Mesendoderm (in vitro differentiated cells): ENCODE measurements around the gene ADGRF1.

Experiments used
- DNase-seq: peaks from one replicate; pipeline ENCODE4 v3.0.0; 2013
- H2AK5ac ChIP-seq: 2 replicates; pipeline ENCODE4 v1.6.1; 2013; ENCODE audit warnings: low read length, inconsistent platforms
- H2BK120ac ChIP-seq: 2 replicates; pipeline ENCODE4 v1.6.1; 2013; ENCODE audit warnings: low read depth, mild to moderate bottlenecking, low read length, moderate library complexity, mixed read lengths
- H2BK15ac ChIP-seq: replicated peaks from 2 replicates; pipeline ENCODE4 v1.6.1; 2013; ENCODE audit warnings: low read depth, mild to moderate bottlenecking, moderate library complexity
- H2BK5ac ChIP-seq: 2 replicates; pipeline ENCODE4 v1.6.1; 2013; ENCODE audit warnings: low read length, inconsistent platforms
- H3K18ac ChIP-seq: 2 replicates; pipeline ENCODE4 v1.6.1; 2013; ENCODE audit warnings: mild to moderate bottlenecking, low read length, mixed read lengths
- H3K23ac ChIP-seq: one replicate; pipeline ENCODE4 v1.6.1; 2013; ENCODE audit warnings: low read length
- H3K27ac ChIP-seq: 2 replicates; pipeline ENCODE4 v1.5.1; 2013; ENCODE audit warnings: low read depth, mild to moderate bottlenecking, inconsistent platforms, low read length, moderate library complexity
- H3K27me3 ChIP-seq: 2 replicates; pipeline ENCODE4 v1.6.1; 2013; ENCODE audit warnings: low read length, control low read depth, mild to moderate bottlenecking, inconsistent platforms; ENCODE audit not compliant: insufficient read depth, poor library complexity
- H3K36me3 ChIP-seq: 2 replicates; pipeline ENCODE4 v1.6.1; 2013; ENCODE audit warnings: low read length, inconsistent platforms; ENCODE audit not compliant: control insufficient read depth, insufficient read depth
- H3K4ac ChIP-seq: one replicate; pipeline ENCODE4 v1.6.1; 2013; ENCODE audit warnings: low read depth, mild to moderate bottlenecking, low read length, moderate library complexity
- H3K4me1 ChIP-seq: 2 replicates; pipeline ENCODE4 v1.6.1; 2013; ENCODE audit warnings: low read depth, low read length, inconsistent platforms; ENCODE audit not compliant: control insufficient read depth
- H3K4me2 ChIP-seq: 2 replicates; pipeline ENCODE4 v1.6.1; 2013; ENCODE audit warnings: low read length
- H3K4me3 ChIP-seq: 2 replicates; pipeline ENCODE4 v1.5.1; 2013; ENCODE audit warnings: mild to moderate bottlenecking, low read length
- H3K56ac ChIP-seq: one replicate; pipeline ENCODE4 v1.6.1; 2013; ENCODE audit warnings: low read length
- H3K79me1 ChIP-seq: 2 replicates; pipeline ENCODE4 v1.6.1; 2013; ENCODE audit warnings: low read length, inconsistent platforms
- H3K79me2 ChIP-seq: 2 replicates; pipeline ENCODE4 v1.6.1; 2013; ENCODE audit warnings: mild to moderate bottlenecking, low read length; ENCODE audit not compliant: control insufficient read depth, insufficient read depth
- H3K9ac ChIP-seq: 2 replicates; pipeline ENCODE4 v1.6.1; 2013; ENCODE audit warnings: low read length, inconsistent platforms
- H4K5ac ChIP-seq: one replicate; pipeline ENCODE4 v1.6.1; 2013; ENCODE audit warnings: low read length
- H4K8ac ChIP-seq: one replicate; pipeline ENCODE4 v1.6.1; 2013; ENCODE audit warnings: low read depth, mild to moderate bottlenecking, control low read depth, low read length, moderate library complexity
- WGBS: extraction: QIAGEN DNeasy Blood & Tissue Kit; methylation state at CpG from one replicate; pipeline ENCODE4 v1.1.7; 2013; ENCODE audit warnings: low lambda C conversion rate, missing lambda C conversion rate; ENCODE audit not compliant: insufficient coverage; ENCODE audit errors: extremely low coverage; 5-methylcytosine and 5-hydroxymethylcytosine counted together

The ADGRF1 gene

DNA sequence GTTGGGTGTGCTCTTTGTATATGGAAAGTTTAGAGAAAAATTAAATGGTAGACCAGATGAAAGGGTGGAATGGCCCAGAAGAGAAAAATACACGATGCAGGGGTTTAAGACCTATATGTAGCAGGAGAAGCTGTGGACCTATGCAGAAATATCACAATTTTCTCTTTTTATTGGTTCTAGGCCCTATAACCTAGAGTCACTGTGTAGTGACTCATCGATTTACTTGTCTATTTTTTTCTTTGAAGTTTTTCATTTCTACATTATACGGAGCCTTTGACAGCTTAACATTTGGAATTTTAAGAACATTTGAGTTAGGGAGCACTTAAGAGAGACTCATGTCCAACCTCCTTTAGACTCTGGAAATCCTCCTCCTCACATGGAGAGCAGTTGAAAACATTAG is 28.3 kb upstream of the ADGRF1 start:
- WGBS: no CpG with 5 or more reads among the region's 3 CpGs

DNA sequence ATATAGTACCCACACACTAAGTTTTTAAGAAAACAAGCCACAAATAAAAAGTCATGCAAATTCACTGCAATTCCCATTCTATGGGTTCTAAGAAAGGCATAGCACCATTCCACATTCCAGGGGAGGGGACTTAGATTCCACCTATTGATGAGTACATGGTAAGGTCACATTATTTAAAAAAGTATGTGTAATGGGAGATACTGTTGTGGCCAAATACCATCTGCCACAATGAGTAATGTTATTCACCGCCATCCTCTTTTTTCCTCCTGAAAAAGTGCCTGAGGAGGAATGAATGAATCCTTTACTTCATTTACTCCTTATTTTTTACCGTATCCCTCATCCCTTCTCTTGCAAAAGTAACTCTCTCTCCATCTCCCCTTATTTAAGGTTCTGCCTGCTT is 27.0 kb upstream of the ADGRF1 start:
- Histone ChIP-seq H3K79me1 (no peaks in the 10 kb centered on the region), H3K4me2 (no peak overlapping the region), H3K4me3 (no peak overlapping the region), H3K18ac (no peak overlapping the region), H3K23ac (no peak overlapping the region), H2BK5ac (no peak overlapping the region), H3K9ac (no peak overlapping the region), H3K27ac (no peak overlapping the region), H3K27me3 (no peaks in the 10 kb centered on the region), H3K79me2 (no peaks in the 10 kb centered on the region), H2BK15ac (no peak overlapping the region), H4K5ac (no peak overlapping the region), H3K4me1 (no peaks in the 10 kb centered on the region), H3K4ac (no peak overlapping the region), H2AK5ac (no peak overlapping the region), H4K8ac (no peak overlapping the region), H2BK120ac (no peak overlapping the region), H3K36me3 (no peaks in the 10 kb centered on the region), H3K56ac (no peak overlapping the region)
- DNase-seq: no peak
- WGBS: no CpG with 5 or more reads among the region's 2 CpGs

More for the DNA sequence above, 28.3 kb upstream of the ADGRF1 start:
- Histone ChIP-seq H4K8ac (no peak overlapping the region), H3K18ac (no peak overlapping the region), H4K5ac (no peak overlapping the region), H3K79me2 (no peaks in the 10 kb centered on the region), H3K9ac (no peak overlapping the region), H3K4me3 (no peak overlapping the region), H2BK5ac (no peak overlapping the region), H3K56ac (no peak overlapping the region), H3K79me1 (no peaks in the 10 kb centered on the region), H3K36me3 (no peaks in the 10 kb centered on the region), H2BK120ac (no peak overlapping the region), H3K27me3 (no peaks in the 10 kb centered on the region), H3K27ac (no peak overlapping the region), H3K4ac (no peak overlapping the region), H3K4me1 (no peaks in the 10 kb centered on the region), H3K4me2 (no peak overlapping the region), H2AK5ac (no peak overlapping the region), H2BK15ac (no peak overlapping the region), H3K23ac (no peak overlapping the region)
- DNase-seq: no peak

DNA sequence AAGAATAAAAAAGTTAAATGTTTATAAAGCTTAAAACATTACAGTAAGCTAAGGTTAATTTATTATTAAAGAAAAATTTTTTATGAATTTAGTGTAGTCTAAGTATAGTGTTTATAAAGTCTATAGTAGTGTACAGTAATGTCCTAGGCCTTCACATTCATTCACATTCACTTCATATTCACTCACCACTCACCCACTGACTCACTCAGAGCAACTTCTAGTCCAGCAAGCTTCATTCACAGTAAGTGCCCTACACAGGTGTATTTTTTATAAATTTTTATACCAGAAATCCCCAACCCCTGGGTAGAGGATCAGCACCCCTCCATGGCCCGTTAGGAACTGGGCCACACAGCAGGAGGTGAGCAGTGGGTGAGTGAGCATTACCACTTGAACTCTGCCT is 24.3 kb upstream of the ADGRF1 start:
- H3K79me2 ChIP-seq: no peaks in the 10 kb centered on the region
- no peak overlapping the region for H4K8ac ChIP-seq
- no peaks in the 10 kb centered on the region for H3K36me3 ChIP-seq
- no peak overlapping the region for H2BK120ac ChIP-seq
- H3K4me3 ChIP-seq: no peak overlapping the region
- no peak overlapping the region for H2BK5ac ChIP-seq
- WGBS: no CpG with 5 or more reads among the region's 1 CpG
- H4K5ac ChIP-seq: no peak overlapping the region
- H3K56ac ChIP-seq: no peak overlapping the region
- no peak overlapping the region for H3K23ac ChIP-seq
- DNase-seq: no peak
- no peaks in the 10 kb centered on the region for H3K79me1 ChIP-seq
- H3K27me3 ChIP-seq: no peaks in the 10 kb centered on the region
- no peak overlapping the region for H3K18ac ChIP-seq
- H2BK15ac ChIP-seq: no peak overlapping the region
- H3K9ac ChIP-seq: no peak overlapping the region
- no peaks in the 10 kb centered on the region for H3K4me1 ChIP-seq
- H3K4me2 ChIP-seq: no peak overlapping the region
- H2AK5ac ChIP-seq: no peak overlapping the region
- H3K27ac ChIP-seq: no peak overlapping the region
- H3K4ac ChIP-seq: no peak overlapping the region

DNA sequence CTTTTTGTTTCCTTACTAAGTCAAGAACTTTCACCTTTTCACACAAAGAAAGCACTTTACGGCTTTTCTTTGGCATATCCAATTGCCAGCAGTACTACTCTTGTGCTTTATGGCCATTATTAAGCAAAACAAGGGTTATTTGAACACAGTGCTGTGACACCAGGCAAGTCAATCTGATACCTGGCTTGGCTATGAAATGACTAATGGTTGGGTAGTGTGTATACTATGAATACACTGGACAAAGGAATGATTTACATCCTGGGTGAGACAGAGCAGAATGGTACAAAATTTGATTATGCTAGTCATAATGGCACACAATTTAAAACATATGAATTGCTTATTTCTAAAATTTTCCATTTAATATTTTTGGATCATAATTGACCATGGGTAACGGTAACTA is 22.1 kb upstream of the ADGRF1 start:
- Histone ChIP-seq H3K9ac (no peak overlapping the region), H3K27ac (no peak overlapping the region), H4K8ac (no peak overlapping the region), H3K79me1 (no peaks in the 10 kb centered on the region), H4K5ac (no peak overlapping the region), H3K56ac (no peak overlapping the region), H3K4me3 (no peak overlapping the region), H3K79me2 (no peaks in the 10 kb centered on the region), H2BK5ac (no peak overlapping the region), H3K4me1 (no peaks in the 10 kb centered on the region), H3K18ac (no peak overlapping the region), H3K23ac (no peak overlapping the region), H3K27me3 (no peaks in the 10 kb centered on the region), H2BK15ac (no peak overlapping the region), H3K36me3 (no peaks in the 10 kb centered on the region), H3K4ac (no peak overlapping the region), H3K4me2 (no peak overlapping the region), H2BK120ac (no peak overlapping the region), H2AK5ac (no peak overlapping the region)
- no peak for DNase-seq
- no CpG with 5 or more reads among the region's 2 CpGs for WGBS

DNA sequence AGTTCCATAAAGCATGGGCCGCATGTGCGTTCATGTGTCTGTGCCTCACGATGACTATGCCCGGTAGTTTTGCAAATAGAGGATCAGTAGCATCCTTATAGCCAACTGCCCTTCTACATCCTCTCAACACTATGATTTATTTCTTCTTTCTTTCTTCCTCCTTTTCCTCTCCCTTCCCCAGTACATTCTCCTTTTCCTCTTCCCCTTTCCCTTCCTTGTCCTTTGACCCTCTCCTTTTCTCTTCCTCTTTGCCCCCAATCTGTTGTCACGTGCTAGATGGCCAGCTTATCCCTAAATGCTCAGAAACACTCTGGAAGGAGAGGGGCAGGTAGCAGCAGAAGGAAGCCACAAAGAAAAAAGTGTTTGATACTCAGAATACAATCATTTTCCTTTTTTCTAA is 20.2 kb upstream of the ADGRF1 start:
- H3K79me1 ChIP-seq: no peaks in the 10 kb centered on the region
- H3K27ac ChIP-seq: no peak overlapping the region

More for the DNA sequence above, 20.2 kb upstream of the ADGRF1 start:
- Histone ChIP-seq H3K9ac (no peak overlapping the region), H3K4ac (no peak overlapping the region), H3K27me3 (no peaks in the 10 kb centered on the region), H2AK5ac (no peak overlapping the region), H3K56ac (no peak overlapping the region), H4K5ac (no peak overlapping the region), H3K18ac (no peak overlapping the region), H3K4me1 (no peaks in the 10 kb centered on the region), H3K4me3 (no peak overlapping the region), H3K79me2 (no peaks in the 10 kb centered on the region), H3K4me2 (no peak overlapping the region), H3K23ac (no peak overlapping the region), H2BK120ac (no peak overlapping the region), H4K8ac (no peak overlapping the region), H3K36me3 (no peaks in the 10 kb centered on the region), H2BK15ac (no peak overlapping the region), H2BK5ac (no peak overlapping the region)
- WGBS: no CpG with 5 or more reads among the region's 5 CpGs
- DNase-seq: no peak
